Measurements from ENCODE around the gene CUX1.
"Not testable (repeated sequence)": the region's sequence is repeated elsewhere in the genome, so short reads cannot be mapped to it uniquely, and the experiment has no call there.

CUX1 gene

GRCh38 chr7:102044984-102045673, 227.7 kb downstream of the CUX1 start:
- no peak for DNase-seq (ENCODE audit: low spot score)

GRCh38 chr7:102045681-102046372, 228.4 kb downstream of the CUX1 start:
- DNase-seq (ENCODE audit: low spot score), result no peak

GRCh38 chr7:102046373-102047117, 229.1 kb downstream of the CUX1 start:
- no peak for DNase-seq (ENCODE audit: low spot score)

- DNase-seq (ENCODE audit: low spot score), result no peak
Observed at GRCh38 chr7:102047167-102047566, 229.7 kb downstream of the CUX1 start.

- DNase-seq (ENCODE audit: low spot score), result no peak
Observed at GRCh38 chr7:102049765-102050164, 232.3 kb downstream of the CUX1 start.

GRCh38 chr7:102050864-102051460, 233.5 kb downstream of the CUX1 start:
- no peak for DNase-seq (ENCODE audit: low spot score)

- not testable (repeated sequence) for DNase-seq (ENCODE audit: low spot score)
Observed at GRCh38 chr7:102051736-102052135, 234.3 kb downstream of the CUX1 start.

- DNase-seq (ENCODE audit: low spot score), result no peak
Observed at GRCh38 chr7:102054158-102054557, 236.7 kb downstream of the CUX1 start.

GRCh38 chr7:102055181-102055976, 238.0 kb downstream of the CUX1 start:
- DNase-seq (ENCODE audit: low spot score), result no peak

GRCh38 chr7:102059524-102059923, 242.1 kb downstream of the CUX1 start:
- DNase-seq (ENCODE audit: low spot score), result no peak

GRCh38 chr7:102061354-102061945, 244.0 kb downstream of the CUX1 start:
- no peak for DNase-seq (ENCODE audit: low spot score)

GRCh38 chr7:102061981-102062390, 244.6 kb downstream of the CUX1 start:
- no peak for DNase-seq (ENCODE audit: low spot score)

GRCh38 chr7:102063690-102064180, 246.3 kb downstream of the CUX1 start:
- DNase-seq (ENCODE audit: low spot score), result peak; percentile 34

GRCh38 chr7:102064361-102065025, 247.1 kb downstream of the CUX1 start:
- no peak for DNase-seq (ENCODE audit: low spot score)

GRCh38 chr7:102065226-102065625, 247.8 kb downstream of the CUX1 start:
- no peak for DNase-seq (ENCODE audit: low spot score)

- DNase-seq (ENCODE audit: low spot score), result no peak
Observed at GRCh38 chr7:102066476-102066875, 249.1 kb downstream of the CUX1 start.

- no peak for DNase-seq (ENCODE audit: low spot score)
Observed at GRCh38 chr7:102068846-102069245, 251.4 kb downstream of the CUX1 start.

- no peak for DNase-seq (ENCODE audit: low spot score)
Observed at GRCh38 chr7:102069931-102070629, 252.7 kb downstream of the CUX1 start.

- no peak for DNase-seq (ENCODE audit: low spot score)
Observed at GRCh38 chr7:102072003-102072402, 254.6 kb downstream of the CUX1 start.

GRCh38 chr7:102072636-102073209, 255.3 kb downstream of the CUX1 start:
- DNase-seq (ENCODE audit: low spot score), result no peak

All from HuH-7.5 (cell line).